GM10248 (cell line): Measurements from ENCODE around the gene ACAN.

Experiments
- CTCF ChIA-PET: fragments of 300-600 bp; sonication (Branson Sonifier 250); formaldehyde crosslinking; extraction: SDS; loops from one replicate; lab custom pipeline; 2021; ENCODE audit warnings: antibody characterized with exemption; lab: Yijun Ruan, JAX
- POLR2A ChIA-PET: fragments of 350-650 bp; sonication (Branson Sonifier 250); formaldehyde crosslinking; extraction: SDS; loops from one replicate; lab custom pipeline; 2020; ENCODE audit warnings: antibody characterized with exemption; lab: Yijun Ruan, JAX
- DNase-seq: peaks from one replicate; pipeline ENCODE4 v3.0.0; 2012; ENCODE audit errors: extremely low spot score
- TF ChIP-seq, protein P1 (sequence below): IDR thresholded peaks from 2 replicates; pipeline ENCODE4 v1.5.1; 2012; ENCODE audit warnings: mild to moderate bottlenecking, low read depth; ENCODE audit errors: extremely low read depth, missing control alignments, control extremely low read depth

Gene ACAN

DNA sequence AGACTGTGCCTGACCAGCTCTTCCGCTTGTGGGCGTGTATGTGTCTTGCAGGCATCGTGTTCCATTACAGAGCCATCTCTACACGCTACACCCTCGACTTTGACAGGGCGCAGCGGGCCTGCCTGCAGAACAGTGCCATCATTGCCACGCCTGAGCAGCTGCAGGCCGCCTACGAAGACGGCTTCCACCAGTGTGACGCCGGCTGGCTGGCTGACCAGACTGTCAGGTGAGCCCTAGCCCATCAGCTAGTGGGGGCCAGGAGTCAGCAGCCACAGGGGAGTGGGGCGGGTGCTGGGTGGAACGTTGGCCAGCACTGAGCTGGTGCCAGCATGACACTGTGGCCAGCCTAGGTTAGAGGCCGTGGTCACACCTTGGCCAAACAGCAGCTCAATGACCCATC lies 36.7 kb downstream of the ACAN start:
- no peak for DNase-seq
- ChIA-PET CTCF (interaction anchor here (1.4 to 1.5 kb wide), 2 partner anchors 14 to 216 kb away, joined by 4 read pairs; no protein-coding TSS in a partner anchor), POLR2A (no interaction called here)
- TF ChIP-seq, protein P1, sequence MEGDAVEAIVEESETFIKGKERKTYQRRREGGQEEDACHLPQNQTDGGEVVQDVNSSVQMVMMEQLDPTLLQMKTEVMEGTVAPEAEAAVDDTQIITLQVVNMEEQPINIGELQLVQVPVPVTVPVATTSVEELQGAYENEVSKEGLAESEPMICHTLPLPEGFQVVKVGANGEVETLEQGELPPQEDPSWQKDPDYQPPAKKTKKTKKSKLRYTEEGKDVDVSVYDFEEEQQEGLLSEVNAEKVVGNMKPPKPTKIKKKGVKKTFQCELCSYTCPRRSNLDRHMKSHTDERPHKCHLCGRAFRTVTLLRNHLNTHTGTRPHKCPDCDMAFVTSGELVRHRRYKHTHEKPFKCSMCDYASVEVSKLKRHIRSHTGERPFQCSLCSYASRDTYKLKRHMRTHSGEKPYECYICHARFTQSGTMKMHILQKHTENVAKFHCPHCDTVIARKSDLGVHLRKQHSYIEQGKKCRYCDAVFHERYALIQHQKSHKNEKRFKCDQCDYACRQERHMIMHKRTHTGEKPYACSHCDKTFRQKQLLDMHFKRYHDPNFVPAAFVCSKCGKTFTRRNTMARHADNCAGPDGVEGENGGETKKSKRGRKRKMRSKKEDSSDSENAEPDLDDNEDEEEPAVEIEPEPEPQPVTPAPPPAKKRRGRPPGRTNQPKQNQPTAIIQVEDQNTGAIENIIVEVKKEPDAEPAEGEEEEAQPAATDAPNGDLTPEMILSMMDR = no peak

DNA sequence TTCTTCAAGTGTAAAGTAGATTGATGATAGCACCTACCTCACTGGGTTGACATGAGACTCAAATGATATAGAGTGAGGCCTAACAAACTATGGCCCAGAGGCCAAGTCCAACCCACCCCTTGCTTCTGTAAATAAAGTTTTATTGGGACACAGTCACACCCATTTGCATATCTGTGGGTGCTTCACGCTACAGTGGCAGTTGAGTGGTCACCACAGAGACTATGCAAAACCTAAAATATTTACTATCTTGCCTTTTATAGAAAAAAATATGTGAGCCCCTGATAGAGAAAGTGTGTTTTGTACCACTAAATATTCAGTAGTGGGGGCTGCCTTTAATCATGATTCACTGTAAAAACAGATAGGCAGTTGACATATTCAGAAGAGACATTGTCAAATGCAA lies 38.0 kb downstream of the ACAN start:
- TF ChIP-seq, protein P1 = no peak
- DNase-seq = no peak
- ChIA-PET CTCF (interaction anchor here (1.4 kb wide), 1 partner anchor 15 kb away, joined by 4 read pairs; no protein-coding TSS in a partner anchor), POLR2A (no interaction called here)

DNA sequence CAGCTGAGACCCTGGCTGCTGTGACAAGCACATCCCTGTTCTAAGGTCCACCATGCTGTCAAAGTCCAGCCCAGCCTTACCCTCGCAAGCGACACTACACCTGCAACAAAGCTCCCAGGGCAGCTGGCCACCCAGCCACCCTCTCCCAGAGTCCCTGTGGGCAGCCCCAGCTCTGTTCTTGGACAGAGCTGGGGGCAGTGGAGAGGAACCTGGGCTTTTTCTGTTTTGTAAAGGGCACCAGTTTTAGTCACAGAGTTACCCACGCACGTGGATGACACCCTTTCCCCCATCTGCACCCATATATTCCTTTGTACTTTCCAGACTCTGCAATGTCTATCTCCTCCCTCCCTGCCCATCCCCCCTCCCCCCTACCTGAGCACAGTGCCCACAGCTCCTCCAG lies 38.9 kb downstream of the ACAN start:
- DNase-seq = no peak
- ChIA-PET POLR2A (no interaction called here), CTCF (no interaction called here)
- TF ChIP-seq, protein P1 = no peak

DNA sequence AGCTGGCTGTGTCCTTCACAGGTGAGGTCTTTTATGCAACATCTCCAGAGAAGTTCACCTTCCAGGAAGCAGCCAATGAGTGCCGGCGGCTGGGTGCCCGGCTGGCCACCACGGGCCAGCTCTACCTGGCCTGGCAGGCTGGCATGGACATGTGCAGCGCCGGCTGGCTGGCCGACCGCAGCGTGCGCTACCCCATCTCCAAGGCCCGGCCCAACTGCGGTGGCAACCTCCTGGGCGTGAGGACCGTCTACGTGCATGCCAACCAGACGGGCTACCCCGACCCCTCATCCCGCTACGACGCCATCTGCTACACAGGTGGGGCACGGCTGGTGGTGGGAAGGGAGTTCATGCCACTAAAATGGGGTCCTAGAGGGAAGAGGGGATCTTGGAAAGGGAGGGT lies 40.1 kb downstream of the ACAN start:
- TF ChIP-seq, protein P1 = no peak
- CTCF ChIA-PET = interaction anchor here (0.8 kb wide), 1 partner anchor 219 kb away, joined by 3 read pairs; no protein-coding TSS in a partner anchor

DNA sequence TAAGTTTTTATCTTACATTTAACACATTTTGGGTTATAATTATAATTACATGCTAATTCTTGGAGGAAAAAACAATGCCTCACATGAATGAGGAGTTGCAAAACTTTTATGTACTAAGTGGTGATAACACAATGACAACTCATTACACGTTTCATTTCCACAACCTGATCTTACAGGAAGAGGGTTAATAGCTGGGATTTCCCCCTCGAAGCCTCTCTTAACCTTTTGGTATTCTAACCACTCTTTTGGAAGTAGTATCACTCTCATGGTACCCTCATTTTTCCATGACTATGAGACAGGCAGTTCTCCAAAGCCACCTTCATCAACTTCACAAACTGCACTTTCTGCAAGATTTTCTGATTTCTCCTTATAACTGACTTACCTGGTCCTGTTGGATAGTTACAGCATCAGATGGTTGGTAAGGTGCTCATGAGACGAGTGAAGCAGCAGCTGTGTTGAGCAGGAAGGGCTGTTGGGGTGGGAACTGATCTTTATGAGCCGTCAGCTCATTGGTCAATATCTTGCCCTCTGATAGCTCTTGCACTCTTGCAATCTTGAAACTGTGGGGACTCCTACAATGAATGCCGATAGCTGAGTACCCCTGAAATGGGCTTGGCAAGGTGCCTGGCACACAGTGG lies 41.6 kb downstream of the ACAN start:
- ChIA-PET CTCF (no interaction called here), POLR2A (no interaction called here)
- DNase-seq = no peak
- TF ChIP-seq, protein P1 = no peak

More for the DNA sequence above, 40.1 kb downstream of the ACAN start:
- no peak for DNase-seq
- POLR2A ChIA-PET = no interaction called here

DNA sequence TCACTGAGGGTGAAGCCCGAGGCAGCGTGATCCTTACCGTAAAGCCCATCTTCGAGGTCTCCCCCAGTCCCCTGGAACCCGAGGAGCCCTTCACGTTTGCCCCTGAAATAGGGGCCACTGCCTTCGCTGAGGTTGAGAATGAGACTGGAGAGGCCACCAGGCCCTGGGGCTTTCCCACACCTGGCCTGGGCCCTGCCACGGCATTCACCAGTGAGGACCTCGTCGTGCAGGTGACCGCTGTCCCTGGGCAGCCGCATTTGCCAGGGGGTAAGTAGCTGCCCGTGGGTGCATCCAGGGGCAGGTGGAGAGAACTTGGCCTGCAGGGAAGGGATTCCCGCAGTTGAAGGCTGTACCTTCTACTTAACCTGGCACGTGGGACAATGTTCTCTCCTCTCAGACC lies 42.4 kb downstream of the ACAN start:
- ChIA-PET CTCF (no interaction called here), POLR2A (no interaction called here)
- TF ChIP-seq, protein P1 = no peak
- DNase-seq = no peak
